HepG2 (cell line): ENCODE results near the gene AMPH. TPM values are rescaled to one million over a fixed set of nuclear protein-coding genes. Genes with fewer than 3 reads are reported as not detected.

ENCODE experiments used
- ATAC-seq: fragments of 200-7000 bp; cut with Tn5 transposase; 3 replicates; pipeline ENCODE4 v1.9.1; 2020; ENCODE audit warnings: mild to moderate bottlenecking, moderate library complexity
- BruUV-seq: library from RNA; stranded (reverse); fragments of 400-500 nt; replicated peaks from 2 replicates; lab custom pipeline; 2021; lab: Mats Ljungman, UMichigan
- CTCF ChIA-PET: fragments of 300-600 bp; formaldehyde crosslinking; extraction: SDS; loops from one replicate; lab custom pipeline; 2021; ENCODE audit warnings: low total read pairs, inconsistent platforms, low intra/inter-chr PET ratio; lab: Yijun Ruan, JAX
- POLR2A ChIA-PET: fragments of 350-600 bp; sonication (Branson Sonifier 250); formaldehyde crosslinking; loops from one replicate; lab custom pipeline; 2020; ENCODE audit warnings: antibody characterized with exemption, inconsistent platforms; lab: Yijun Ruan, JAX
- DNase-seq: peaks from one replicate; pipeline ENCODE4 v3.0.0-alpha.2; 2015; ENCODE audit warnings: low spot score
- FAIRE-seq: peaks from 3 replicates; lab custom pipeline; 2011; peaks lifted over from hg19 to GRCh38; lab: Jason Lieb, UNC
- H2AFZ ChIP-seq: one replicate; pipeline ENCODE4 v1.6.1; 2011; ENCODE audit warnings: low read length, inconsistent platforms
- H3K27ac ChIP-seq: fragments of 300-600 bp; 3 replicates; pipeline ENCODE4 v1.8.0; 2011; ENCODE audit warnings: mixed run types, mild to moderate bottlenecking, mixed read lengths, low read length, inconsistent platforms; ENCODE audit not compliant: insufficient read depth; ENCODE audit errors: extremely low read length
- H3K27me3 ChIP-seq, 2 experiments: fragments of 200-600 bp in 1 of 2; 2 replicates in 1 of 2; 3 replicates in 1 of 2; pipeline versions ENCODE4 v1.6.0 to v1.8.0; 2011; ENCODE audit warnings: low read length in 2 of 2, mild to moderate bottlenecking in 2 of 2, moderate library complexity in 2 of 2, inconsistent platforms in 1 of 2; ENCODE audit not compliant: insufficient read depth in 2 of 2, control insufficient read depth in 1 of 2
- H3K36me3 ChIP-seq, 2 experiments: fragments of 200-600 bp in 1 of 2; replicated peaks in 1 of 2; 2 replicates in 1 of 2; 3 replicates in 1 of 2; pipeline versions ENCODE4 v1.5.1 to v1.8.0; 2011; ENCODE audit warnings: low read length in 2 of 2, inconsistent platforms in 1 of 2; ENCODE audit not compliant: insufficient read depth in 2 of 2, control insufficient read depth in 1 of 2
- H3K4me1 ChIP-seq: 2 replicates; pipeline ENCODE4 v1.5.1; 2012; ENCODE audit warnings: low read length, inconsistent platforms; ENCODE audit not compliant: insufficient read depth
- H3K4me2 ChIP-seq: 2 replicates; pipeline ENCODE4 v1.6.0; 2011; ENCODE audit warnings: low read depth, low read length, inconsistent platforms
- H3K4me3 ChIP-seq, 3 experiments: fragments of 200-600 bp in 1 of 3; sonication (generic), shearing (Covaris generic) in 1 of 3; replicated peaks in 1 of 3; 2 replicates each; pipeline ENCODE4 v1.5.1; 2011 to 2016; ENCODE audit warnings: low read length in 3 of 3, inconsistent platforms in 2 of 3, low read depth in 2 of 3, mild to moderate bottlenecking in 2 of 3, control low read depth in 1 of 3, mixed read lengths in 1 of 3; ENCODE audit not compliant: insufficient read depth in 1 of 3
- H3K79me2 ChIP-seq: one replicate; pipeline ENCODE4 v1.6.1; 2011; ENCODE audit warnings: low read length, inconsistent platforms; ENCODE audit not compliant: insufficient read depth
- H3K9ac ChIP-seq: 2 replicates; pipeline ENCODE4 v1.6.0; 2011; ENCODE audit warnings: mild to moderate bottlenecking, low read depth, low read length, inconsistent platforms; ENCODE audit not compliant: insufficient read depth
- H3K9me3 ChIP-seq: 2 replicates; pipeline ENCODE4 v1.5.1; 2012; ENCODE audit warnings: mild to moderate bottlenecking, low read length
- H4K20me1 ChIP-seq: 2 replicates; pipeline ENCODE4 v1.6.0; 2011; ENCODE audit warnings: inconsistent platforms, mild to moderate bottlenecking, low read length, moderate library complexity; ENCODE audit not compliant: insufficient read depth
- AHR ChIP-seq: IDR thresholded peaks from 2 replicates; pipeline ENCODE4 v1.6.1; 2018; ENCODE audit warnings: missing genetic modification reagents, missing compliant biosample characterization
- CHD2 ChIP-seq: IDR thresholded peaks from 2 replicates; pipeline ENCODE4 v1.6.1; 2011; ENCODE audit warnings: low read depth, low read length, improper control_type of control experiment
- CSRNP2 ChIP-seq: sonication (generic); formaldehyde crosslinking; conservative IDR thresholded peaks from 2 replicates; pipeline ENCODE4 v1.8.0; 2022; ENCODE audit warnings: low read depth, missing genetic modification reagents
- GMEB1 ChIP-seq: sonication (generic); formaldehyde crosslinking; IDR thresholded peaks from 2 replicates; pipeline ENCODE4 v1.5.1; 2020; ENCODE audit warnings: missing genetic modification reagents, mild to moderate bottlenecking, borderline replicate concordance
- KDM6A ChIP-seq: IDR thresholded peaks from 2 replicates; pipeline ENCODE4 v1.6.1; 2016; ENCODE audit warnings: low read depth
- NFKBIZ ChIP-seq: IDR thresholded peaks from 2 replicates; pipeline ENCODE4 v1.6.1; 2018; ENCODE audit warnings: missing genetic modification reagents, missing compliant biosample characterization
- ZFP1 ChIP-seq: IDR thresholded peaks from 2 replicates; pipeline ENCODE4 v1.6.1; 2016
- WGBS: methylation state at CpG from one replicate; pipeline ENCODE4 v1.1.6; 2017; ENCODE audit warnings: low lambda C conversion rate; 5-methylcytosine and 5-hydroxymethylcytosine counted together
- in situ Hi-C: cut with HindIII; loops from 2 replicates; pipeline ENCODE4 v1.10.0; 2017; ENCODE audit warnings: low pct_unique_long_range_greater_than_20kb; ENCODE audit not compliant: extremely low pct_ligation_motif_present
- intact Hi-C: fragments of 100-400 bp; cut with micrococcal nuclease; formaldehyde crosslinking; loops from one replicate; pipeline ENCODE4 v1.10.0; 2022; ENCODE audit not compliant: unreplicated experiment
- polyA plus RNA-seq, 8 experiments: library from polyadenylated mRNA; depleted of rRNA in 3 of 8; stranded (reverse) in 7 of 8; unstranded in 1 of 8; fragments of >200 nt; fragmentation: Illumina TruSeq in 4 of 8; extraction: Trizol in 4 of 8; gene quantifications; 2 replicates each; pipeline versions ENCODE4 v1.2.1 to v1.2.3, GENCODE V29; 2011 to 2016; ENCODE audit warnings: low read depth in 4 of 8, missing spikeins in 1 of 8, mixed read lengths in 1 of 8; ENCODE audit not compliant: insufficient read depth in 1 of 8
- total RNA-seq, 5 experiments: library from RNA; depleted of rRNA; stranded (reverse); fragments of >200 nt; fragmentation: Illumina TruSeq; extraction: Trizol; gene quantifications; 2 replicates each; pipeline ENCODE4 v1.2.3, GENCODE V29; 2016; ENCODE audit warnings: low read depth in 1 of 5
- TF ChIP-seq, protein P1 (sequence below): sonication (generic); formaldehyde crosslinking; IDR thresholded peaks from 2 replicates; pipeline ENCODE4 v1.5.1; 2020; ENCODE audit warnings: mild to moderate bottlenecking, missing genetic modification reagents, moderate library complexity
- TF ChIP-seq, protein P2 (sequence below): sonication (generic); formaldehyde crosslinking; IDR thresholded peaks from 2 replicates; pipeline ENCODE4 v1.4.0; 2020; ENCODE audit warnings: missing genetic modification reagents
- TF ChIP-seq, protein P3 (sequence below): sonication (generic); formaldehyde crosslinking; IDR thresholded peaks from 2 replicates; pipeline ENCODE4 v1.5.0; 2020; ENCODE audit warnings: missing genetic modification reagents
- TF ChIP-seq, protein P4 (sequence below): IDR thresholded peaks from 2 replicates; pipeline ENCODE4 v1.6.1; 2016; ENCODE audit warnings: missing compliant biosample characterization, missing genetic modification reagents, borderline replicate concordance

Gene AMPH
- total and polyA plus RNA-seq, 2 of the 13 experiments (the other 11 are each of a cell fraction or from before 2014, with no cell fraction given), result not detected

- CTCF ChIA-PET, result no interaction called here
- FAIRE-seq, result no peak
- TF ChIP-seq ZFP1 (CRISPR knock-in tag) (no peak), AHR (CRISPR knock-in tag) (no peak), CHD2 (no peak), KDM6A (CRISPR knock-in tag) (no peak), GMEB1 (no peak), CSRNP2 (CRISPR knock-in tag) (no peak), NFKBIZ (CRISPR knock-in tag) (no peak)
- TF ChIP-seq, protein P1, sequence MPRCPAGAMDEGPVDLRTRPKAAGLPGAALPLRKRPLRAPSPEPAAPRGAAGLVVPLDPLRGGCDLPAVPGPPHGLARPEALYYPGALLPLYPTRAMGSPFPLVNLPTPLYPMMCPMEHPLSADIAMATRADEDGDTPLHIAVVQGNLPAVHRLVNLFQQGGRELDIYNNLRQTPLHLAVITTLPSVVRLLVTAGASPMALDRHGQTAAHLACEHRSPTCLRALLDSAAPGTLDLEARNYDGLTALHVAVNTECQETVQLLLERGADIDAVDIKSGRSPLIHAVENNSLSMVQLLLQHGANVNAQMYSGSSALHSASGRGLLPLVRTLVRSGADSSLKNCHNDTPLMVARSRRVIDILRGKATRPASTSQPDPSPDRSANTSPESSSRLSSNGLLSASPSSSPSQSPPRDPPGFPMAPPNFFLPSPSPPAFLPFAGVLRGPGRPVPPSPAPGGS (CRISPR knock-in tag), result no peak
- TF ChIP-seq, protein P2, sequence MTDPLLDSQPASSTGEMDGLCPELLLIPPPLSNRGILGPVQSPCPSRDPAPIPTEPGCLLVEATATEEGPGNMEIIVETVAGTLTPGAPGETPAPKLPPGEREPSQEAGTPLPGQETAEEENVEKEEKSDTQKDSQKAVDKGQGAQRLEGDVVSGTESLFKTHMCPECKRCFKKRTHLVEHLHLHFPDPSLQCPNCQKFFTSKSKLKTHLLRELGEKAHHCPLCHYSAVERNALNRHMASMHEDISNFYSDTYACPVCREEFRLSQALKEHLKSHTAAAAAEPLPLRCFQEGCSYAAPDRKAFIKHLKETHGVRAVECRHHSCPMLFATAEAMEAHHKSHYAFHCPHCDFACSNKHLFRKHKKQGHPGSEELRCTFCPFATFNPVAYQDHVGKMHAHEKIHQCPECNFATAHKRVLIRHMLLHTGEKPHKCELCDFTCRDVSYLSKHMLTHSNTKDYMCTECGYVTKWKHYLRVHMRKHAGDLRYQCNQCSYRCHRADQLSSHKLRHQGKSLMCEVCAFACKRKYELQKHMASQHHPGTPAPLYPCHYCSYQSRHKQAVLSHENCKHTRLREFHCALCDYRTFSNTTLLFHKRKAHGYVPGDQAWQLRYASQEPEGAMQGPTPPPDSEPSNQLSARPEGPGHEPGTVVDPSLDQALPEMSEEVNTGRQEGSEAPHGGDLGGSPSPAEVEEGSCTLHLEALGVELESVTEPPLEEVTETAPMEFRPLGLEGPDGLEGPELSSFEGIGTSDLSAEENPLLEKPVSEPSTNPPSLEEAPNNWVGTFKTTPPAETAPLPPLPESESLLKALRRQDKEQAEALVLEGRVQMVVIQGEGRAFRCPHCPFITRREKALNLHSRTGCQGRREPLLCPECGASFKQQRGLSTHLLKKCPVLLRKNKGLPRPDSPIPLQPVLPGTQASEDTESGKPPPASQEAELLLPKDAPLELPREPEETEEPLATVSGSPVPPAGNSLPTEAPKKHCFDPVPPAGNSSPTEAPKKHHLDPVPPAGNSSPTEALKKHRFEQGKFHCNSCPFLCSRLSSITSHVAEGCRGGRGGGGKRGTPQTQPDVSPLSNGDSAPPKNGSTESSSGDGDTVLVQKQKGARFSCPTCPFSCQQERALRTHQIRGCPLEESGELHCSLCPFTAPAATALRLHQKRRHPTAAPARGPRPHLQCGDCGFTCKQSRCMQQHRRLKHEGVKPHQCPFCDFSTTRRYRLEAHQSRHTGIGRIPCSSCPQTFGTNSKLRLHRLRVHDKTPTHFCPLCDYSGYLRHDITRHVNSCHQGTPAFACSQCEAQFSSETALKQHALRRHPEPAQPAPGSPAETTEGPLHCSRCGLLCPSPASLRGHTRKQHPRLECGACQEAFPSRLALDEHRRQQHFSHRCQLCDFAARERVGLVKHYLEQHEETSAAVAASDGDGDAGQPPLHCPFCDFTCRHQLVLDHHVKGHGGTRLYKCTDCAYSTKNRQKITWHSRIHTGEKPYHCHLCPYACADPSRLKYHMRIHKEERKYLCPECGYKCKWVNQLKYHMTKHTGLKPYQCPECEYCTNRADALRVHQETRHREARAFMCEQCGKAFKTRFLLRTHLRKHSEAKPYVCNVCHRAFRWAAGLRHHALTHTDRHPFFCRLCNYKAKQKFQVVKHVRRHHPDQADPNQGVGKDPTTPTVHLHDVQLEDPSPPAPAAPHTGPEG (CRISPR knock-in tag), result no peak
- TF ChIP-seq, protein P3, sequence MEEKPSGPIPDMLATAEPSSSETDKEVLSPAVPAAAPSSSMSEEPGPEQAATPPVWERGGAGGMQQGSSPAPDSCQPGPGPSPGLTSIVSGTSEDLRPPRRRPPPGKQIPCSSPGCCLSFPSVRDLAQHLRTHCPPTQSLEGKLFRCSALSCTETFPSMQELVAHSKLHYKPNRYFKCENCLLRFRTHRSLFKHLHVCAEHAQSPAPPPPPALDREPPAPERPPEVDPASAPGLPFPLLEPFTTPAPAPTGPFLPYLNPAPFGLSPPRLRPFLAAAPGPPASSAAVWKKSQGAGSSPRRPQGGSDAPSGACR (CRISPR knock-in tag), result no peak
- TF ChIP-seq, protein P4, sequence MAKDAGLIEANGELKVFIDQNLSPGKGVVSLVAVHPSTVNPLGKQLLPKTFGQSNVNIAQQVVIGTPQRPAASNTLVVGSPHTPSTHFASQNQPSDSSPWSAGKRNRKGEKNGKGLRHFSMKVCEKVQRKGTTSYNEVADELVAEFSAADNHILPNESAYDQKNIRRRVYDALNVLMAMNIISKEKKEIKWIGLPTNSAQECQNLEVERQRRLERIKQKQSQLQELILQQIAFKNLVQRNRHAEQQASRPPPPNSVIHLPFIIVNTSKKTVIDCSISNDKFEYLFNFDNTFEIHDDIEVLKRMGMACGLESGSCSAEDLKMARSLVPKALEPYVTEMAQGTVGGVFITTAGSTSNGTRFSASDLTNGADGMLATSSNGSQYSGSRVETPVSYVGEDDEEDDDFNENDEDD (CRISPR knock-in tag), result no peak
Observed at GRCh38 chr7:38502848-38503247, 128.3 kb downstream of the AMPH start.

More at GRCh38 chr7:38502848-38503247, 128.3 kb downstream of the AMPH start:
- 12% methylated on average over 6 of the region's 6 CpGs for WGBS
- H3K4me1 ChIP-seq, result no peaks in the 10 kb centered on the region
- H3K27ac ChIP-seq, result no peak overlapping the region
- intact Hi-C loops (no loop called here), in situ Hi-C loops (no loop called here)
- no peaks in the 10 kb centered on the region for H3K9me3 ChIP-seq
- no peaks in the 10 kb centered on the region for H3K36me3 ChIP-seq
- no peak overlapping the region for H3K9ac ChIP-seq
- no TSS peak for BruUV-seq
- ATAC-seq (no peak), DNase-seq (no peak)
- POLR2A ChIA-PET, result no interaction called here
- no peaks in the 10 kb centered on the region for H3K79me2 ChIP-seq
- no peak overlapping the region for H2AFZ ChIP-seq
- H3K27me3 ChIP-seq, result peaks cover 0 to 5% of the 10 kb centered on the region in 2 experiments; a peak in 2 of 5 replicates
- H3K4me3 ChIP-seq, result no peak overlapping the region
- H4K20me1 ChIP-seq, result no peaks in the 10 kb centered on the region
- H3K4me2 ChIP-seq, result no peak overlapping the region
